ENCODE data around the gene SLAMF8.

DNA sequence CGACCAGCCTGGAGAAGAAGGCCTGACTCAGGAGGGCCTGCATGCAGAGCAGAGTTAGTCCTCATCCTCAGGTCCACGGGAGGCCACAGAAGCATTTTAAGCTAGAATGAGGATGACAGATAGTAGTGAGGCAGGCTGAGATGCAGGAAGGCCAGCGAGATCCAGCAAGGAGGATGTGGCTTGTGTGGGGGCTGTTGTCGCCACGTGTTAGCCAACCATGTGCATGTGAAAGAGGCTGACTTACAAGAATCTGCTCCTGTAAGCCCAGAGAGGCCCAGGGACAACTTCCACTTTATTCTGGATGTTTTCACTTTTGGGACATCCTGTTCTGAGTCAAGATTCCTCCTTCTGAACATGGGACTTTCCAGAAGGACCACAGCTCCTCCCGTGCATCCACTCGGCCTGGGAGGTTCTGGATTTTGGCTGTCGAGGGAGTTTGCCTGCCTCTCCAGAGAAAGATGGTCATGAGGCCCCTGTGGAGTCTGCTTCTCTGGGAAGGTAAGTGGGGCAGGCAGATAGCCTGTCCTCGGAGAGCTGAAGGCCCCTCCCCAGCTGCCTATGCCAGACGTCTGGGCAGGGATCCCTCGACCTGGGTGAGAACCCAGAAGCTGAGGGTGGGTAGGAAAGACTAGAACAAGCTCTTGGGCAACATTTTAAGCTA lies at the start of gene SLAMF8:
- TF ChIP-seq, protein P1, sequence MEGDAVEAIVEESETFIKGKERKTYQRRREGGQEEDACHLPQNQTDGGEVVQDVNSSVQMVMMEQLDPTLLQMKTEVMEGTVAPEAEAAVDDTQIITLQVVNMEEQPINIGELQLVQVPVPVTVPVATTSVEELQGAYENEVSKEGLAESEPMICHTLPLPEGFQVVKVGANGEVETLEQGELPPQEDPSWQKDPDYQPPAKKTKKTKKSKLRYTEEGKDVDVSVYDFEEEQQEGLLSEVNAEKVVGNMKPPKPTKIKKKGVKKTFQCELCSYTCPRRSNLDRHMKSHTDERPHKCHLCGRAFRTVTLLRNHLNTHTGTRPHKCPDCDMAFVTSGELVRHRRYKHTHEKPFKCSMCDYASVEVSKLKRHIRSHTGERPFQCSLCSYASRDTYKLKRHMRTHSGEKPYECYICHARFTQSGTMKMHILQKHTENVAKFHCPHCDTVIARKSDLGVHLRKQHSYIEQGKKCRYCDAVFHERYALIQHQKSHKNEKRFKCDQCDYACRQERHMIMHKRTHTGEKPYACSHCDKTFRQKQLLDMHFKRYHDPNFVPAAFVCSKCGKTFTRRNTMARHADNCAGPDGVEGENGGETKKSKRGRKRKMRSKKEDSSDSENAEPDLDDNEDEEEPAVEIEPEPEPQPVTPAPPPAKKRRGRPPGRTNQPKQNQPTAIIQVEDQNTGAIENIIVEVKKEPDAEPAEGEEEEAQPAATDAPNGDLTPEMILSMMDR (IDR thresholded peaks at IDR 0.05) = no peak
- TF ChIP-seq POLR2AphosphoS5 (IDR thresholded peaks at IDR 0.05) = no peak
